ENCODE data around the gene CPEB4. TPM values are rescaled to one million over a fixed set of nuclear protein-coding genes. Genes with fewer than 3 reads are reported as not detected.

CPEB4 gene
- total and polyA plus RNA-seq, 2 donors (not counting 1 experiment from before 2014, with no cell fraction given): 8.4 to 26.0 TPM

GRCh38 chr5:173945160-173945559 is 57.0 kb downstream of the CPEB4 start:
- Histone ChIP-seq H3K27me3 (replicated peaks in 1 of 4; ENCODE audit: control extremely low read depth in 1 of 4, control insufficient read depth in 3 of 4, insufficient read depth in 4 of 4, low read length in 3 of 4) (no peaks in the 10 kb centered on the region), H3K79me2 (ENCODE audit: control insufficient read depth, insufficient read depth, low read length) (no peaks in the 10 kb centered on the region), H3K9ac (ENCODE audit: low read length) (no peak overlapping the region), H3K9me3 (ENCODE audit: control extremely low read depth in 1 of 3, control insufficient read depth in 2 of 3, insufficient read depth in 1 of 3, low read length in 2 of 3) (no peaks in the 10 kb centered on the region), H3K4me1 (ENCODE audit: control insufficient read depth in 2 of 2, insufficient read depth in 2 of 2, low read length in 2 of 2) (no peaks in the 10 kb centered on the region), H3K27ac (ENCODE audit: low read length in 2 of 2) (no peak overlapping the region), H3K4me2 (replicated peaks; ENCODE audit: low read depth, low read length, poor library complexity, severe bottlenecking) (no peak overlapping the region), H3K4me3 (ENCODE audit: control extremely low read depth in 1 of 5, extremely low read depth in 1 of 5, insufficient read depth in 1 of 5, low read depth in 2 of 5, low read length in 4 of 5) (no peak overlapping the region), H3K36me3 (replicated peaks in 1 of 2; ENCODE audit: control extremely low read depth in 1 of 2, control insufficient read depth in 1 of 2, extremely low read depth in 1 of 2, insufficient read depth in 2 of 2, low read length in 1 of 2) (peaks cover 17 to 41% of the 10 kb centered on the region in 2 experiments), H4K20me1 (ENCODE audit: control insufficient read depth, insufficient read depth, low read length, poor library complexity, severe bottlenecking) (no peaks in the 10 kb centered on the region), H2AFZ (ENCODE audit: insufficient read depth, low read depth, low read length, poor library complexity, severe bottlenecking) (no peak overlapping the region)
- no peaks in the 10 kb centered on the region for H3K4me1 Mint-ChIP-seq
- no peak for ATAC-seq (ENCODE audit: low read depth)
- H3K4me3 Mint-ChIP-seq: no peak overlapping the region
- TF ChIP-seq CTCF (IDR thresholded peaks at IDR 0.05) (no peak), EZH2 (IDR thresholded peaks at IDR 0.05; ENCODE audit: borderline replicate concordance, insufficient read depth, low read depth, low read length, poor library complexity, severe bottlenecking) (no peak)
- ChIA-PET POLR2A (no interaction called here), CTCF (no interaction called here)
- intact Hi-C loops (cut with micrococcal nuclease): no loop called here
- no peaks in the 10 kb centered on the region for H3K27me3 Mint-ChIP-seq
- H3K27ac Mint-ChIP-seq: no peak overlapping the region
- no peaks in the 10 kb centered on the region for H3K9me3 Mint-ChIP-seq (ENCODE audit: insufficient read depth)
- no peak for DNase-seq
- WGBS (ENCODE audit: insufficient coverage): no CpG with 5 or more reads among the region's 2 CpGs

- H3K9ac ChIP-seq (ENCODE audit: low read length): no peak overlapping the region
- Mint-ChIP-seq H3K27ac (no peak overlapping the region), H3K27me3 (no peaks in the 10 kb centered on the region), H3K9me3 (ENCODE audit: insufficient read depth) (no peaks in the 10 kb centered on the region), H3K4me1 (no peaks in the 10 kb centered on the region), H3K4me3 (no peak overlapping the region)
- peaks cover 21 to 52% of the 10 kb centered on the region in 2 experiments for H3K36me3 ChIP-seq (replicated peaks in 1 of 2; ENCODE audit: control extremely low read depth in 1 of 2, control insufficient read depth in 1 of 2, extremely low read depth in 1 of 2, insufficient read depth in 2 of 2, low read length in 1 of 2)
- DNase-seq (no peak), ATAC-seq (ENCODE audit: low read depth) (no peak)
- H3K79me2 ChIP-seq (ENCODE audit: control insufficient read depth, insufficient read depth, low read length): no peaks in the 10 kb centered on the region
- TF ChIP-seq CTCF (IDR thresholded peaks at IDR 0.05) (no peak), EZH2 (IDR thresholded peaks at IDR 0.05; ENCODE audit: borderline replicate concordance, insufficient read depth, low read depth, low read length, poor library complexity, severe bottlenecking) (no peak)
- ChIA-PET CTCF (interaction anchor here (0.8 to 1.3 kb wide), 2 partner anchors 27 to 160 kb away, joined by 4 to 5 read pairs; no protein-coding TSS in a partner anchor), POLR2A (no interaction called here)
- no peaks in the 10 kb centered on the region for H4K20me1 ChIP-seq (ENCODE audit: control insufficient read depth, insufficient read depth, low read length, poor library complexity, severe bottlenecking)
- H3K4me3 ChIP-seq (ENCODE audit: control extremely low read depth in 1 of 5, extremely low read depth in 1 of 5, insufficient read depth in 1 of 5, low read depth in 2 of 5, low read length in 4 of 5): no peak overlapping the region
- H3K4me2 ChIP-seq (replicated peaks; ENCODE audit: low read depth, low read length, poor library complexity, severe bottlenecking): no peak overlapping the region
- WGBS (ENCODE audit: insufficient coverage): 100% methylated on average over 1 of the region's 2 CpGs
- no peaks in the 10 kb centered on the region for H3K9me3 ChIP-seq (ENCODE audit: control extremely low read depth in 1 of 3, control insufficient read depth in 2 of 3, insufficient read depth in 1 of 3, low read length in 2 of 3)
- H3K4me1 ChIP-seq (ENCODE audit: control insufficient read depth in 2 of 2, insufficient read depth in 2 of 2, low read length in 2 of 2): no peaks in the 10 kb centered on the region
- no peak overlapping the region for H2AFZ ChIP-seq (ENCODE audit: insufficient read depth, low read depth, low read length, poor library complexity, severe bottlenecking)
- no peaks in the 10 kb centered on the region for H3K27me3 ChIP-seq (replicated peaks in 1 of 4; ENCODE audit: control extremely low read depth in 1 of 4, control insufficient read depth in 3 of 4, insufficient read depth in 4 of 4, low read length in 3 of 4)
- H3K27ac ChIP-seq (ENCODE audit: low read length in 2 of 2): no peak overlapping the region
- intact Hi-C loops (cut with micrococcal nuclease): no loop called here
These were observed 58.2 kb downstream of the CPEB4 start for GRCh38 chr5:173946323-173946722.

Data from B cell (primary cell).